Caki2 (cell line): ENCODE data around the gene TP53INP2. TPM values are rescaled to one million over a fixed set of nuclear protein-coding genes. Genes with fewer than 3 reads are reported as not detected.
"Not testable (repeated sequence)": the region's sequence is repeated elsewhere in the genome, so short reads cannot be mapped to it uniquely, and the experiment has no call there.

Experiments used
- DNase-seq: peaks from one replicate; pipeline ENCODE4 v3.0.0-alpha.2; 2015; ENCODE audit warnings: low read depth
- in situ Hi-C: cut with HindIII; loops from 2 replicates; pipeline ENCODE4 v1.10.0; 2016; ENCODE audit warnings: low sequenced_read_pairs, low pct_unique_long_range_greater_than_20kb, mixed read lengths
- total RNA-seq: library from RNA; depleted of rRNA; stranded (reverse); fragments of >200 nt; shearing (Covaris generic); gene quantifications from 2 replicates; pipeline ENCODE4 v1.2.3, GENCODE V29; 2014; ENCODE audit warnings: low replicate concordance

Gene TP53INP2
- total RNA-seq, 1 experiment from 2014 or later, result 0.20 TPM

DNA sequence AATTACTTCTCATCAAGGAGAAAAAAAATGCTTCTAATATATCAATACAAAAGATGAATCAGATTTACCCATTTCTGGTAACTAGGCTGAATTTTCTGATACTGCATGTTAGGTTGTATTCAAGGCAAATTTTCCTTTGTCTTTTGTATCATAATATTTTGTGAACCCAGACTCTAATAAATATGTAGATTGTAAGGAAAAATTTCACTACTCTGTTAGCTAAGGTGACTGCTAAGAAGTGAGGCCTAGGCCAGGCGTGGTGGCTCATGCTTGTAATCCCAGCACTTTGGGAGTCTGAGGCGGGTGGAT, 12.7 kb downstream of the TP53INP2 start:
- DNase-seq, result no peak
- in situ Hi-C loops, result no loop called here

DNA sequence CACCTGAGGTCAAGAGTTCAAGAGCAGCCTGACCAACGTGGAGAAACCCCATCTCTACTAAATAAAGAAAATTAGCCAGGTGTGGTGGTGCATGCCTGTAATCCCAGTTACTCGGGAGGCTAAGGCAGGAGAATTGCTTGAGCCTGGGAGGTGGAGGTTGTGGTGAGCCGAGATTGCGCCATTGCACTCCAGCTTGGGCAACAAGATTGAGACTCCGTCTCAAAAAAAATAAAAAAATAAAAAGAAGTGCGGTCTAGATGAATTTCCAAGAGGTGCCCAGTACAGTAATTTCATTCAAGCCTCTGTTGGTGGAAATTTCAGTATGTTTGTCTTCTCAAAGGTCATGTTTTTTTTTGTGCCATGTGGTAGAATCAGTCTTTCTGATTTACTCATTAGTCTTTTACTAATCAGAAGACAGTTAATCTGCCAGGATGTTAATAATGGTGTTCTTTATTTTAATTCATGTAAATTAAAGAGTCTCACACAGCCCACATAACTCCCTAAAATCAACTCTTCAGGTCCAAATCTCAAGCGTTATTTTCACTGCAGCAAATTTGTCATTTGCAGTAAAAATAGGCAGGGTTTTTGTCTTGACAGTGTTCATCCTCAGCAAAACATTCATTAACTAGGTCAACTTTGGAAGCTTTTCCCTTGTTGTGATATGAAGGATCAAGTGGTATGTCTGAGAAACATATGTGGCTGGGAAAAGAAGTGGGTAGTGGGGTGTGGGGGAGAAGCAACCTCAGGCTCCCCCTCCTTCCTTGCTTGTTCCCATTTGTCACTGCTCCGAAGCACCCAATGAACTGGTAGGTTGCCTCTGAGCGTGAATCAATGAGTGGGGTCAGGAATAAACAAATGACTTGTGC, 13.3 kb downstream of the TP53INP2 start:
- DNase-seq, result no peak
- in situ Hi-C loops, result no loop called here

GRCh38 chr20:34719242-34720017, 15.3 kb downstream of the TP53INP2 start:
- DNase-seq, in situ Hi-C loops: not testable (repeated sequence)

GRCh38 chr20:34720266-34720665, 16.1 kb downstream of the TP53INP2 start:
- no peak for DNase-seq
- in situ Hi-C loops, result no loop called here

- in situ Hi-C loops, DNase-seq: not testable (repeated sequence)
Observed at GRCh38 chr20:34722560-34722959, 18.4 kb downstream of the TP53INP2 start.

GRCh38 chr20:34724172-34724571, 20.0 kb downstream of the TP53INP2 start:
- in situ Hi-C loops, result no loop called here
- no peak for DNase-seq

DNA sequence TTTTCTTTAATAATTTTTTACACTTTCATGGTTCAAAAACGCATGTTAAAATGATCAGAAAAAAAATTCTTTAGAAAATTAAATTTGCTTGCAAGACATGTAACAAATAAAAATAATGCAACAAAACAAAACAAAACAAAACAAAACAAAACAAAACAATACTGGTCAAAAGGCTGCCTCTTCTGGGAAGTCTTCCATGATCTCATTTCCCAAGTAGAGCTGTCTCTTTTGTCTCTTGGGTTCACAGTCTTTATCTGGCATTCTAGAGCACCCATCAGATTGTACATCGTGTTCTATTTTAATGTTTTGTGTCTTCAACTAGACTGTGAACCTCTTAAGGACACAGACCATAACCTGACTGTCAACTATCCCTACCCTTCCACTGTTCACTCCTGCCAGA, 25.3 kb downstream of the TP53INP2 start:
- DNase-seq, result no peak
- in situ Hi-C loops, result no loop called here

DNA sequence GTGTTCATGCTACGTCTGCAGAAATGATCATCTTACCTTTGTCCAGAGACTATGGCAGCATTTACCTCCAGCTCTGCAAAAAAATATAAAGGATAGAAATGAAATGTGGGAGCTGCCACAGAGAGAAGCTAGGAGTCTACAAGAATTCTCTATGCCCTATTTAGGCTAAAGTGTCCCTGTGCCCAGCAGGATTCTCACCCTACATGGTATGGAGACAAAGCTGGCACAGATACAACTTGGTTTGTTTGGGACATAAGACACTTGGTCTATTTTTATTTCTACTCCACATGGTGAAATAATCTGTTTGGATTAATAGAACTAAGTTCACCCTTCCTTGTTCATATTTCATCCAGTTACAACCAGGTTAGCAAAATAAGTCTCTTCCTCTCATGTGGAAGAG, 28.4 kb downstream of the TP53INP2 start:
- in situ Hi-C loops, result no loop called here
- no peak for DNase-seq

DNA sequence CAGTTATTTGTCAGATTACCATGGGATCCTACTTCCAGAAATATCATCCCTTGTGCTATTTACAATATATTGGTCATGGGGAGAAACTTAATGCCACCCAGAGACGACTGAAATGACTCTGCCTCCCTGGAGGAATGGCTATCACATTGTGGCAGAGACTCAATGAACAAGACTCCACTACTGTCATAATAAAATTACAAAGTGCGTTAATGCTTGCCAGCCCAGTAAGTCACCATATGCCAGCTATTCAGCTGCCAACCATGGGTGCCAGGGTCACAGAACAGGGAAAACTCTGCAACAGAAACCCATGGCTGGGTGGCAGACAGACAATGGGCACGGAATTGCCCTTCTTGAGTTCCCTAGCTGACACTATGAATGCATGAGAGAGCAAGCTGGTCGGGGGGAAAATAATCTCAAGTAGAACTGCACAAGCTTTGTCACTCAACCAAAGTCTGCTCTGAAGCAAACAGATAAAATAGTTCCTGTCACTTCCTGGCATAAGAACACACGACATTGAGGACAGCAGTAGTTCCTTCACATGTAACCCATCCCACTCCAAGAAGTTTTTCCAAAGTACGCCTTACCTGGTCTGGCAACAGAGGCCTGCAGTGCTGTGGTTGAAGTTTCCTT, 32.1 kb downstream of the TP53INP2 start:
- in situ Hi-C loops, result no loop called here
- no peak for DNase-seq

- in situ Hi-C loops, result no loop called here
- DNase-seq, result no peak
Observed at GRCh38 chr20:34743039-34743438, 38.9 kb downstream of the TP53INP2 start.

GRCh38 chr20:34744340-34744739, 40.2 kb downstream of the TP53INP2 start:
- DNase-seq, result no peak
- in situ Hi-C loops, result no loop called here

DNA sequence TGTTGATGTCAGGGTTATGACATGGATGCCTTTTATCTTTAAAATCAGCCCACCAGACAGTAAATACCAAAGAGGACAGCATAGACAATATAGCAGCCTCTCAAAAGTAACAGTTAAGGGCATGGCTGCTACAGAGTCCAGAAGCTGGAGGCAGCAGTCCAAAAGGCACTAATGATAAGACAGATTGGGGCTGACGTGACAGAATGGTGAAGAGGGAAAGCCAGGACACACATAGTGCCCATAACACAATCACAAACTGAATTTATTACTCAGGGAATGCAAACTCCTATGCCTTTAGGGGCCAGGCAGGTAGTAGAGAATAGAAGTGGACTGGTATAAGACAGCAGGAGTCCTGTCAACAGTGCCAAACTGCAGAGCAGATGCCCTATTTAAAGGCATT, 40.7 kb downstream of the TP53INP2 start:
- in situ Hi-C loops, result no loop called here

GRCh38 chr20:34746674-34747073, 42.5 kb downstream of the TP53INP2 start:
- in situ Hi-C loops, result no loop called here
- DNase-seq, result no peak

More for the DNA sequence above, 40.7 kb downstream of the TP53INP2 start:
- DNase-seq, result no peak

DNA sequence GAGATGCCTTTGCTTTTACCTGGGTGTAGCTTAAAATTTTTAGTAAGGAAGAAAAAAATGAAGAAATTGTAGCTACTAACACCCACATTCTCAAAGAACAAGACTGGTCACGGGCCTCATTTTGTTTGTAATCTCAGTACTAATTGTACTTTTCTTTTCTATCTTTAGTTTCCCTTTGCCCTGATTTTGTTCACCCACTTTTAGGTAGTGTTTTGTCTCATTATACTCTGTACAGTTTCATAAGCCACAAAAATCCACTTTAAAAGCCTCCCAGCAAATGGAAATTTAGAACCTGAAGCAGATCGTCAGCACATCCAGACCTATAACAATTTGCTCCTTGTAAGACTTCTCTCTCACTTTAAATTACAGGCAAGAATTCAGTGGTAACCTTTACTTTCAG, 43.3 kb downstream of the TP53INP2 start:
- in situ Hi-C loops, result no loop called here
- DNase-seq, result no peak

GRCh38 chr20:34748709-34749108, 44.6 kb downstream of the TP53INP2 start:
- in situ Hi-C loops, result no loop called here
- DNase-seq, result no peak

DNA sequence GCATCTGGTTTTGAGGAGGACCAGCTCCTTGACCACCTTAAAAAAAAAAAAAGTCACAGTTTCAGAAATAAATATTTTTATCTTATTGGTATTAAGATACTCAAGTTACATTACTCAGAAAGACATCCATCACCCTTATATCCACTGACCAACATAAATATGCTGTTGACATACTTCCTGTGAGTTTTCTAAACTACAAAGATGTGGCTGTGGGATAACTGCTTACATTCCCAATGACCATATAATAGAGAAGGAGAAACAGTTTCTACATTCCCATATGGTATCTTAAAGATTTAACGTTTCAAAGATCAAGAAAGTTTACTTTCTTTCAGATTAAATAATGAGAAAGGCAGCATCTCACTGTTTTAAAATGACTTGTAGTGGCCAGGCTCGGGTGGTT, 46.3 kb downstream of the TP53INP2 start:
- in situ Hi-C loops, result no loop called here
- DNase-seq, result no peak

GRCh38 chr20:34751453-34751852, 47.3 kb downstream of the TP53INP2 start:
- in situ Hi-C loops, result no loop called here
- DNase-seq, result no peak

- DNase-seq, result no peak
- in situ Hi-C loops, result no loop called here
Observed at GRCh38 chr20:34753706-34754461, 49.7 kb downstream of the TP53INP2 start.
